Glutamatergic neuron (in vitro differentiated cells): Measurements from ENCODE around the gene SPATA20. TPM values are rescaled to one million over a fixed set of nuclear protein-coding genes. Genes with fewer than 3 reads are reported as not detected.

Experiments
- DNase-seq: peaks from one replicate; pipeline ENCODE4 v3.0.0; 2022
- H3K27ac Mint-ChIP-seq: one replicate; pipeline ENCODE4 v1.8.0; 2020; ENCODE audit warnings: mild to moderate bottlenecking, mixed read lengths, inconsistent platforms; ENCODE audit not compliant: unreplicated experiment
- H3K27me3 Mint-ChIP-seq: one replicate; pipeline ENCODE4 v1.8.0; 2020; ENCODE audit warnings: mild to moderate bottlenecking, moderate library complexity, mixed read lengths, inconsistent platforms; ENCODE audit not compliant: unreplicated experiment
- H3K36me3 Mint-ChIP-seq: one replicate; pipeline ENCODE4 v1.8.0; 2020; ENCODE audit warnings: mild to moderate bottlenecking, mixed read lengths, inconsistent platforms; ENCODE audit not compliant: unreplicated experiment
- H3K4me1 Mint-ChIP-seq: one replicate; pipeline ENCODE4 v1.8.0; 2020; ENCODE audit warnings: mild to moderate bottlenecking, low read depth, mixed read lengths, inconsistent platforms; ENCODE audit not compliant: unreplicated experiment
- H3K4me3 Mint-ChIP-seq: one replicate; pipeline ENCODE4 v1.8.0; 2020; ENCODE audit warnings: mild to moderate bottlenecking, mixed read lengths, inconsistent platforms; ENCODE audit not compliant: unreplicated experiment
- H3K9me3 Mint-ChIP-seq: one replicate; pipeline ENCODE4 v1.8.0; 2020; ENCODE audit warnings: mild to moderate bottlenecking, moderate library complexity, mixed read lengths, inconsistent platforms; ENCODE audit not compliant: unreplicated experiment
- CTCF ChIP-seq: fragments of 200-600 bp; sonication (generic); IDR thresholded peaks from one replicate; pipeline ENCODE4 v1.5.0; 2021; ENCODE audit not compliant: partially characterized antibody, unreplicated experiment
- long read RNA-seq: library from polyadenylated mRNA; unstranded; transcript quantifications from one replicate; pipeline ENCODE4 v2.0.0, GENCODE V29; 2020; ENCODE audit not compliant: unreplicated experiment
- total RNA-seq: library from RNA; stranded (reverse); fragmentation: NEBNext Ultra II Directional; extraction: Animal tissue kit (Norgen Biotek cat#: 25700); gene quantifications from one replicate; pipeline ENCODE4 v1.2.1, GENCODE V29; 2021; ENCODE audit not compliant: unreplicated experiment

SPATA20 gene
- 14.0 TPM for total RNA-seq
- long read RNA-seq, partial matches to known transcripts = 0 of 3 reads
- long read RNA-seq, other reads (novel, unspliced or antisense) = 0 of 3 reads

GRCh38 chr17:50547035-50547735, at the start of gene SPATA20:
SPATA20 (plus strand) TSS chr17:50547174; CDS start chr17:50547209, 35 bp downstream.
- Mint-ChIP-seq H3K4me1 (peaks cover 4% of the 10 kb centered on the region), H3K9me3 (peaks cover 7% of the 10 kb centered on the region), H3K27ac (peak within 1 kb of the TSS; percentile 49), H3K27me3 (peaks cover 16% of the 10 kb centered on the region), H3K4me3 (peak within 1 kb of the TSS; percentile 69), H3K36me3 (no peaks in the 10 kb centered on the region)
- DNase-seq = peak; percentile 90
- TF ChIP-seq CTCF = peak; percentile 94

- peaks cover 2% of the 10 kb centered on the region for H3K27me3 Mint-ChIP-seq
- H3K4me3 Mint-ChIP-seq = no peak overlapping the region
- no peak for DNase-seq
- no peaks in the 10 kb centered on the region for H3K4me1 Mint-ChIP-seq
- TF ChIP-seq CTCF = no peak
- no peaks in the 10 kb centered on the region for H3K36me3 Mint-ChIP-seq
- H3K9me3 Mint-ChIP-seq = peaks cover 2% of the 10 kb centered on the region
- no peak overlapping the region for H3K27ac Mint-ChIP-seq
These were observed 48.7 kb upstream of the SPATA20 start for GRCh38 chr17:50498021-50498874.

GRCh38 chr17:50499270-50499669, 47.7 kb upstream of the SPATA20 start:
- no peak for DNase-seq
- Mint-ChIP-seq H3K36me3 (no peaks in the 10 kb centered on the region), H3K27ac (no peak overlapping the region), H3K9me3 (peaks cover 4% of the 10 kb centered on the region), H3K4me1 (no peaks in the 10 kb centered on the region), H3K27me3 (peaks cover 2% of the 10 kb centered on the region), H3K4me3 (no peak overlapping the region)
- no peak for TF ChIP-seq CTCF

- TF ChIP-seq CTCF = no peak
- peaks cover 4% of the 10 kb centered on the region for H3K9me3 Mint-ChIP-seq
- peaks cover 3% of the 10 kb centered on the region for H3K27me3 Mint-ChIP-seq
- DNase-seq = no peak
- no peaks in the 10 kb centered on the region for H3K36me3 Mint-ChIP-seq
- no peak overlapping the region for H3K4me3 Mint-ChIP-seq
- H3K27ac Mint-ChIP-seq = no peak overlapping the region
- no peaks in the 10 kb centered on the region for H3K4me1 Mint-ChIP-seq
These were observed 47.3 kb upstream of the SPATA20 start for GRCh38 chr17:50499721-50500120.
